HL-60 (cell line): ENCODE measurements around the gene GSTT2.
"Not testable (repeated sequence)": the region's sequence is repeated elsewhere in the genome, so short reads cannot be mapped to it uniquely, and the experiment has no call there.

ENCODE experiments used
- DNase-seq, 2 experiments: peaks; one replicate each; pipeline ENCODE4 v3.0.0-alpha.2; 2010 to 2020; ENCODE audit warnings: low read depth in 1 of 2, low spot score in 1 of 2
- H3K27ac ChIP-seq: fragments of 250-450 bp; sonication (Bioruptor Pico); replicated peaks from 2 replicates; pipeline ENCODE4 v1.5.1; 2020; ENCODE audit warnings: mild to moderate bottlenecking, moderate library complexity
- H3K27me3 ChIP-seq: fragments of 250-450 bp; sonication (Bioruptor Pico); 2 replicates; pipeline ENCODE4 v1.5.1; 2021; ENCODE audit warnings: mild to moderate bottlenecking, moderate library complexity; ENCODE audit not compliant: insufficient read depth, poor library complexity, severe bottlenecking
- H3K4me3 ChIP-seq: replicated peaks from 2 replicates; pipeline ENCODE4 v1.5.1; 2011; ENCODE audit warnings: mild to moderate bottlenecking, control low read depth, low read length; ENCODE audit not compliant: insufficient read depth
- CTCF ChIP-seq: IDR thresholded peaks from one replicate; pipeline ENCODE4 v1.5.1; 2011; ENCODE audit warnings: low read length, control low read depth, inconsistent platforms; ENCODE audit not compliant: insufficient read depth
- GABPA ChIP-seq: IDR thresholded peaks from 2 replicates; pipeline ENCODE4 v1.6.1; 2012; ENCODE audit warnings: low read depth
- POLR2AphosphoS5 ChIP-seq: IDR thresholded peaks from 2 replicates; pipeline ENCODE4 v1.6.1; 2012; ENCODE audit warnings: low read depth

Gene GSTT2

GRCh38 chr22:23970816-23971486 is 9.0 kb upstream of the GSTT2 start:
- H3K27ac ChIP-seq: no peak overlapping the region
- peak; percentile 56 for TF ChIP-seq POLR2AphosphoS5
- TF ChIP-seq GABPA: no peak
- no peak for DNase-seq
- no peaks in the 10 kb centered on the region for H3K27me3 ChIP-seq
- H3K4me3 ChIP-seq: no peak overlapping the region

DNA sequence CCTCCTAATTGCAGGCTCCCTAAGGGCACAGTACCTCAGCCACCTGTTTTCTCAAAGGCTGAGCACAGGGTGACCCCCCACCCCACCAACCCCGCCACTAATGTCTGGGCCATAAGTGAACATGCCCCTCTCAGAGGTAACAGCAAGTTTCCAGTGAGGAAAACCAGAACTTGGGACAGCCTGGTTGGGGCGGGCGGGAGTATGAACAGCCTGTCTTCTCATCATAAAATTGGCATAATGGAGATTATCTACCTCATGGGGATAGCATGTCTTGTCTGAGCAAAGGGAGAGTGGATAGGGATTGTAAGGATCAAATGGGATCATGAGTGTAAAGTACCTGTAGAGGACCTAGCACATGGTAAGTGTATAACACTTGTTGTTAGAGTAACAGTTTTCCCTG is 8.0 kb upstream of the GSTT2 start:
- H3K27me3 ChIP-seq, H3K4me3 ChIP-seq, H3K27ac ChIP-seq, DNase-seq: not testable (repeated sequence)

- H3K4me3 ChIP-seq, H3K27ac ChIP-seq, DNase-seq, H3K27me3 ChIP-seq: not testable (repeated sequence)
Measured at GRCh38 chr22:23974345-23974744, 5.6 kb upstream of the GSTT2 start, which contains the start of gene DDT. Gene DDT (minus strand): TSS chr22:23974441. CDS start chr22:23974414, 27 bp downstream.

DNA sequence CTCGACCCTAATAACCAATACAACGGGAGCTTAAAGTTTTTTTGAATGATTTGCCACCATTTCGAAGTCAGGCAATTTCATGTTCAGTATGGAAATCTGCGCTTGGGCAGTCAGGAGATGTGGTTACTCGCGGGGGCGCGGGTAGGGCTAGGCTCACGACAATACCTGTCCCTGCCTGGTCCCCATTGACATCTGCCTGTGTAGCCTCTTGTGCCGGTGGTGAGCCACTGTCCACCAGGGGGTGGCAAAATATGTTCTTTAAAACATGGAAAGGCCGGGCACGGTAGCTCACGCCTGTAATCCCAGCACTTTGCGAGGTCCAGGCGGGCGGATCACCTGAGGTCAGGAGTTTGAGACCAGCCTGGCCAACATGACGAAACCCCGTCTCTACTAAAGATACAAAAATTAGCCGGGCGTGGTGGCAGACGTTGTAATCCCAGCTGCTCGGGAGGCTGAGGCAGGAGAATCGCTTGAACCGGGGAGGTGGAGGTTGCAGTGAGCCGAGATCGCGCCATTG is 5.0 kb upstream of the GSTT2 start:
- H3K27ac ChIP-seq, H3K4me3 ChIP-seq, DNase-seq, H3K27me3 ChIP-seq: not testable (repeated sequence)

DNA sequence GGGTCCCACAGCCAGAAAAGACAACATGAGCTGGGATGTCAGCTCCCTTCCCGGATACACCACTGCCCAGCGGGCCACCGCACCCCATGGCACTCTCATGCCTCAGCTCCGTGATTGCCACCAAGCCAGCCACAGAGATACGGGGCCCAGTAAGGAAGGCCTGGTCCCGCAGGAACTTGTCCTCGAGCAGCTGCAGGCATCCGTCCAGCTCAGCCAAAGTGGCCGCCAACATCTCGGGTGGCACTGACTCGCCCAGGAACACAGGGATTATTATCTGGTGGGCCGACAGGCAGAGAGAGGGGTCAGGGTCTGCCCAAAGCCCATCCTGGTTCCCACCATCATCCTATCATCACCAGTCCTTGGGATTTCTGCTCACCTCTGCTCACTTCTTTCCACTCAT is 2.6 kb upstream of the GSTT2 start:
- not testable (repeated sequence) for DNase-seq, H3K4me3 ChIP-seq, H3K27me3 ChIP-seq

GRCh38 chr22:23980567-23980966 is 633 bp downstream of the GSTT2 start:
- H3K4me3 ChIP-seq, H3K27ac ChIP-seq, H3K27me3 ChIP-seq, DNase-seq: not testable (repeated sequence)

More for the DNA sequence above, 2.6 kb upstream of the GSTT2 start:
- H3K27ac ChIP-seq: not testable (repeated sequence)

- TF ChIP-seq POLR2AphosphoS5: no peak
- peak; percentile 56 for TF ChIP-seq CTCF
- Histone ChIP-seq H3K4me3 (no peak overlapping the region), H3K27ac (no peak overlapping the region), H3K27me3 (no peaks in the 10 kb centered on the region)
- peak; percentile 6 to 40 for DNase-seq
Measured at GRCh38 chr22:23984430-23984829, 4.5 kb downstream of the GSTT2 start.

DNA sequence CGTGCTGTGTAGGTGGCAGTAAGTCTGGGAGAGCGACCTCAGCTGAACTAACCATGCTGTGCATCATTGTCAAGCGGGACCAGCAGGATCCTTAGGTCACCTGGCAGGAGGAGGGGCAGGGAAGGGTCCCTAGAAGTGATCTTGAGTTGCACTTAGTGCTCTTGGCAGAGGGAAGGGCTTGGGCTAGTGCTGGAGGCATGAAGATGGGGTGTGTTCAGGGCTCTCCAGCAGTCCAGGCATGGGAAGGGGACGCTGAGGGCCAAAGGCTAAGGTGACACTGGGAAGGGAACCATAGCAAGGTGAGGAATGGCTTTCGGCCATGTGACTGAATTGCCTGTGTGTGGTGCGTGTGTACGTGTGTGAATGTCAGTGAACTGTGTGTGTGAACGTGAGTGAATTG is 6.2 kb downstream of the GSTT2 start:
- H3K27me3 ChIP-seq, H3K27ac ChIP-seq: not testable (repeated sequence)

DNA sequence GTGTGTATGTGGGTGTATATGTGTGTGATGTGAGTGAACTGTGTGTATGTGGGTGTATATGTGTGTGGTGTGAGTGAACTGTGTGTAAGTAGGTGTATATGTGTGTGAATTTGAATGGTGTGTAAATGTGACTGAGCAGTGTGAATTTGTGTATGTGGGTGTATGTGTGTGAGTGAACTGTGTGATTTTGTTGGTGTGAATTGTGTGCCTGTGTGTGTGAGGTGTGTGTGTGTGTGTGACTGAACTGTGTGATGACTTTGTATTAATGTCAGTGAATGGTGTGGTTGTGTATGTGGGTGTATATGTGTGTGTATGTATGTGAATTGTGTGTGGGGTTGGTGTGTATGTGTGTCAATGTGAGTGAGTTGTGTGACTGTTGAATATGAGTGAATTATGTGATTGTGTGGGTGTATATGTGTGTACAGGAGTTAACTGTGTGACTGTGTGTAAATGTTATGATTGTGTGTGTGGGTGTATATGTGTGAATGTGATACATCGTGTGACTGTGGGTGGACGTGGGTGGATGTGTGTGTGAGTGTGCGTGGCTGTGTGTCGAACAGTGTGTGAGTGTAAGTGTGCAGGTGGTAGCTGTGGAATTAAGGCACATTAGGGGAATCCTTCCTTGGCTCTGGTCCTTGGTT is 6.7 kb downstream of the GSTT2 start:
- DNase-seq, H3K27me3 ChIP-seq, H3K4me3 ChIP-seq, H3K27ac ChIP-seq: not testable (repeated sequence)

More for the DNA sequence above, 6.2 kb downstream of the GSTT2 start:
- H3K4me3 ChIP-seq, DNase-seq: not testable (repeated sequence)

- not testable (repeated sequence) for H3K4me3 ChIP-seq, H3K27ac ChIP-seq, H3K27me3 ChIP-seq, DNase-seq
Measured at GRCh38 chr22:23989583-23990244, 9.8 kb downstream of the GSTT2 start.

DNA sequence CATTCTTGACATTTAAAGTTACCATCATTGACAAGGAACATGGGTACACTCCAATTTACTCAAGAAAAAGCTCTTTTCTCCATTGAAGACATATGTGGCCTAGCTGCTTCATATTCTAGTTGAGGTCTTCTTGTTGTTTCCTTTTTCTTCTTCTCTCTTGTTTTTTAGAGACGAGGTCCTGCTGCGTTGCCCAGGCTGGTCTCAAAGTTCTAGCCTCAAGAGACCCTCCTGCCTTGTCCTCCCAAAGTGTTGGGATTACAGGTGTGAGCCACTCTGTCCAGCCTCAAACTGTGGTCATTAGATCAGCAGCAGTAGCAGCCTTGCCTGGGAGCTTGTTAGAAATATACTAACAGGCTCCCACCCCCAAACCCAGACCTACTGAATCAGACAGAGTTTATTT is 13.1 kb downstream of the GSTT2 start:
- not testable (repeated sequence) for DNase-seq, H3K27me3 ChIP-seq, H3K27ac ChIP-seq

DNA sequence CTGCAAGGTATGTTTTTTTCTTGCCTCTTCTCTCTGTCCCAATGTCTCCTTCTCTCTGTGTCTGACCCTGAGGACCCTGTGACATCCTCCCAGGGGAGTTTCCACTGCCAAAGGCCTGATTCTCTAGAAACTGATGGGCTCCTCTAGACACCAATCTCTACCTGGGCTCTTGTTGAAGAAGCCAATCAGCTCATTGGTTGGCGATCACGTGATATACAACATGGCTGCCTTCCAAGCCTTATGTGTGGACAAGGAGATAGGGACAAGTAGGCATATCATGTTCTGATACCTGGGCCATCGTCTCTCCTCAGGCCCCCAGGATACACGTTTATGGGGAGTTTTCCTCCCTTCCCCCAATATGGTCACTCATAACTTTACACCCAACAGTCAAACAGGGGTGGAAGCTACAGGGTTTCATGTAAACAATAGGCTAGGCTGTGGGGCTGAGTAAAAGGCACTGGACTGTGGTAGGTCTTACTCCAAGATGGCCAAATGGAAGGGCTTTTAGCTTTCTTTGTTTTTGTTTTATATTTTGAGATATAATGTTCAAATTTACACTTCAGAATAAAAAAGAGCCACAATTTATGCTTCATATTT is 13.7 kb downstream of the GSTT2 start:
- H3K27ac ChIP-seq, DNase-seq, H3K27me3 ChIP-seq, H3K4me3 ChIP-seq: not testable (repeated sequence)

More for the DNA sequence above, 13.1 kb downstream of the GSTT2 start:
- not testable (repeated sequence) for H3K4me3 ChIP-seq
